T47D (cell line): ENCODE results near the gene ADAMTS2.

Experiments
- DNase-seq, 2 experiments: peaks; one replicate each; pipeline versions ENCODE4 v3.0.0 to v3.0.0-alpha.2; 2011 to 2012; ENCODE audit warnings: low read depth in 1 of 2, low spot score in 1 of 2
- JUND ChIP-seq: IDR thresholded peaks from 2 replicates; pipeline ENCODE4 v1.6.1; 2012; ENCODE audit warnings: low read depth
- in situ Hi-C: cut with HindIII; loops from 2 replicates; pipeline ENCODE4 v1.10.0; 2016; ENCODE audit warnings: low sequenced_read_pairs, low pct_unique_long_range_greater_than_20kb

Gene ADAMTS2

DNA sequence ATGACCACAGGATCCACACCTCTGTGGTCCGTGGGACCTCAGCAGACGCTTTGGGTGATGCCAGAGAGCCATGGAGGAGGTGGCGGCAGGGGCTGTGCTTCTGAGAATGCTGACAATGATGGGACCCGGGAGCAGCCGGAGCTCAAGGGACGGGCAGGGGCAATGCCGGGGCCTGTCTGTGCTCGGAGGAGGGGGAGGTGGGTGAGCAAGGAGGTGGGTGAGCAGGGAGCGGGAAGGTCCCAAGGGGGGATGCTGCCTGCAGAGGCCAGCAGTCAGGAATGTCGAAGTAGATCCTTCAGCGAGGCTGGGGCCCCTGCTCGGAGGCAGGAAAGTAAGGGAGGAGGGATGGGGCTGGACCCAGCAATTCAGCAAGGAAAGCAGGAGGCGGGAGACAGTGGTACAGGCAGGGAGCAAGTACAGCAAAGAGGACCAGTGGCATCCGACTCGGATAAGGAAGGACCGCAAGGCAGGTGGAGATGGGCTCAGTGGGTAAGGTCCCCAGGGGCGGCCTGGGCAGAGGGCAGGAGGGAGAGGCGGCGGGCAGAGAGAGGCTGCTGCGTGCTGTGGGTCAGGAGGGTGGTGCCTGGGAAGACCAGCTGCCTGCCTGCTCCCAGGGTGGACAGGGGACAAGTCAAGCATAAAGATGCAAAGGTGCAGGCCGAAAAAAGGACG, 49.0 kb downstream of the ADAMTS2 start:
- in situ Hi-C loops, result no loop called here
- no peak for DNase-seq
- TF ChIP-seq JUND, result no peak

DNA sequence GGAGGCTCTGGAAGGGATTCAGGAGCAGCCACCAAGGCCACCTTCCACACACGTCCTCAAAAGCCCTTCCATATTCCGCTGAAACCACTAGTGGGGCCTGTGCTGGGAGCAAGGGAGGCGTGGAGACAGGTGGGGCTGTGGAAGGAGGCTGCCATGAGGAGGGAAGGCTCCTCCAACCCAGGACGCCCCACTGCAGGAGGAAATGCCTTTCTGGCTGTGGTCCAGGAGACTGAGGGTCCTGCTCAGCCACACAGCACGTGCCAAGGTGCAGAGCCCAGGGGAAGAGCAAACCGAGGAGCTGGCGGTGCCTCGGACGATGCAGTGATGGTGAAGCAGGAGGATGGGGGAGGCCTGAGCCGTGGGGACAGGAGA, 49.5 kb downstream of the ADAMTS2 start:
- TF ChIP-seq JUND, result no peak
- no peak for DNase-seq
- in situ Hi-C loops, result no loop called here

DNA sequence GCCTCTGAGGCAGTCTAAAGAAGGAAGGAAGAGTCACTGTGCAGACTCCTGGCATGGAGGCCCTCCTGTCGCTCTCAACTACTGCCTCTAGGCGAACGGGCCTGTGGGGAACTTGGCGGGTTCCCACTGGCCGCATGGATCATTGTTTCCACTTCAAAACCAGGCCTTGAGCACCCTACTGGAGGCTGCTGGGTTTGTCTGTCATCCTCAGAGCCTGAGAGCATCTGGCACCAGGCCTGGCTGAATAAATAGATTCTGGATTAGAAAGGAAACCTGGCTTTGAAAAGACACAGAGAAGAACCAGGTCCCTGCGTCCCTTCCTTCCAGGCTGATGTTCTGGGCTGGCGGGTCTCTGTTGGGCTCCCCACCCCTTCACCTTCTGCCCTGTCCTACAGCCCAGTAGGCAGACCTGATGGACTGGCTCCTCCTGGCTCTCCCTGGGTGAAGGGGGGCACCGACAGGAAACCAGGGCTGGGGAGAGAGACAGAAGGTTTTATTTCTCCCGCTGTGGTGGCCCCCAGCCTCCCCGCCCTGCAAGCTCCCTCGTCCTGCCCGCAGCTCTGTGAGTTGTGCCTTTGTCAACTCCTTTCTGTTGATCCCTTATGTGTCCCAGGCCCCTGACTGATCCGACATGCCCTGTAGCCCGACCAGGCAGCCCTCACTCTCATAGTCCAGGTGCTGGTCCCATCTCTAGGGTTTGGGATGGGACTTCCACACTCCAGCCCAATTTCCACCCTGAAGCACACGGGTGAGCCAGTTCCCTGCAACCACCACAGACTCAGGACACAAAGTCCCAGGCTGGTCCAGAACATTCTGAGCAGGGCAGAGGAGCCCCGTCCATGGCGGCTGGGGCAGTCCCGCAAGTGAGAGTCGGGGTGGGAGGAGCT, 50.1 kb downstream of the ADAMTS2 start:
- TF ChIP-seq JUND, result no peak
- in situ Hi-C loops, result no loop called here
- DNase-seq, result peak in 1 of 2 experiments; percentile 50

DNA sequence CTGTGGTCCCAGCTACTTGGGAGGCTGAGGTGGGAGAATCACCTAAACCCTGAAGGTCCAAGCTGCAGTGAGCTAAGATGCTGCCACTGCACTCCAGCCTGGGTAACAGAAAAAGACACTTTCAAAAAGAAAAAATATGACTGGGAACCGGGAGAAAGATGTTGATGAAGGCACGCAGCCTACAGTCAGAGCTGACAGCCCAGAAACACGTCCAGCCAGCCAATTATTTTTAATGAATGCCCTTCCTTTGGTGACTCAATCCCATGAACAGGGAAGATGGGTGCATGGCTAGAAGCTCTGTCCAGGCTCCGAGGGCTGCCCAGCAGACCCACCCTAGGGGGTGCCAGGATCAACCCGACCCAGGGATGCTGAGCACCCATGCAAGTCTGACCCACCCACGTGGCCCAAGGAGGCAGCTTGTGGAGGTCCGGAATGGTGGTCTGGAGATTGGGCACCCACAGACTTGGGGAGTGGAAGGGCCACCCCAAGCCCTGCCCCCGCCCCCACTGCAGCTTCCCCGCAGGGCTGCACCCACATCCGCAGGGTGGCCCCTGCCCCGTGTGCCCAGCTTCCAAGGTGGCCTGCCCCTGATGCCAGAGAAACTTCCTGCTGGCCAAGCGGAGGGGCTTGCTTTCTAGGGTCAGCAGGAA, 51.0 kb downstream of the ADAMTS2 start:
- in situ Hi-C loops, result no loop called here
- no peak for DNase-seq
- no peak for TF ChIP-seq JUND

GRCh38 chr5:179292681-179293635, 52.3 kb downstream of the ADAMTS2 start:
- peak; percentile 58 to 87 for DNase-seq
- in situ Hi-C loops, result no loop called here
- TF ChIP-seq JUND, result no peak

DNA sequence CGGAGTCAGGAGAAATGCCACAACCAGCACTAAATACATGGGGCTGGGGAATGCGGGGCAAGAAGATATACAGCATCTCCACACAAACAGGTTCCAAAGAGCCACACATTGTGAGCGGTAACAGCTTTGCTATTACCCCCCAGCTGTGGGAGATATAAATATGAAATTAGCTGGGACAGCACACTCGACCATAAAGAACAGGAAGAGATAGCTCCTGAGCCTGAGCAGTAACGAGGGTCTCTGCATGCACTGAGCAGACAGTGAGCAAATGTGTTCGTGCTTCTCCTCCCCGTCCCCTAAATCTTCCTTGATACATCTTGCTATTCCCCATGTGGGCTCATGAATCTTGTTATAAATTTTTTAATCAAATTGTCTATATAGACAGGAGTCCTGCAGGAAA, 53.1 kb downstream of the ADAMTS2 start:
- TF ChIP-seq JUND, result no peak
- in situ Hi-C loops, result no loop called here

DNA sequence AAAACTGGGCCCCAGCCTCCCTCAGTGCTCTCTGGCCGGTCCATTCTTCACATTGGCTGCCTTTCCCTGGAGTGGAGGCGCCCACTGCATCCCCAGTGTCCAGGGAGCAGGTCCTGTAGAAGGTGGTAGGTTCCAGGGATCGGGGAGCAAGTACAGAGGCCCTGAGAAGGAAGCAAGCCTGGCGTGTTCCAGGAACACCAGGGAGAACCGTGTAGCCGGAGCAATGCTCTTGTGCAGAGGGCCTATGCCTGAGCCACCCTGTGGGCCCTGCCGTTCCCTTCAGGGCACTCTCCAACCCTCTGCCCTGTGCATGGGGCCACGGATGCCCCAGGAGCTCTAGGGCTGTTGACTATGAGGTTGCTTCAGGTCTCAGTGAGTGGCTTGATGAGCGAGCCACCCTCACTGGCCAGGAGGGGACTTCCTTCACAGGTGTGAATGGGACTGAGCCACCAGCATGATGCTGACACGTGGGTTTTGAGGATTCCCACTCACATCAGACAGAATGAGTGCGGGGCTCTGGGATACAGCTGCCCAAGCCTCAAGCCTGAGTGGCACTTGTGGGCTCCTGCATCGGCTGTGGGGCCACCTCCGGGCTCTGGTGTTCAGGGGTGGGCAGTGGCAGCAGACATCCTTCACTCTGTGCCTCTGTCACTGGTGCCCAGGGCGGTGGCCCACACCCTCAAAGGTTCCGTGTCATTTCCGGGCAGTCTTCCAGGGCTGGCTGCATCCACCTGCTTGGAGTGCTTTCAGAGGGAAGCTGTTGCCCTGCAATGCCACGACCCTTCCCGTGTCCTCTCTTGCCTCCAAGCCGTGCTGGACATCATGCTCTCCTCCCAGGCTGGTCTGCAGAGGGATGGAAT, 54.4 kb downstream of the ADAMTS2 start:
- DNase-seq, result no peak
- TF ChIP-seq JUND, result no peak
- in situ Hi-C loops, result no loop called here

More for the DNA sequence above, 53.1 kb downstream of the ADAMTS2 start:
- no peak for DNase-seq

DNA sequence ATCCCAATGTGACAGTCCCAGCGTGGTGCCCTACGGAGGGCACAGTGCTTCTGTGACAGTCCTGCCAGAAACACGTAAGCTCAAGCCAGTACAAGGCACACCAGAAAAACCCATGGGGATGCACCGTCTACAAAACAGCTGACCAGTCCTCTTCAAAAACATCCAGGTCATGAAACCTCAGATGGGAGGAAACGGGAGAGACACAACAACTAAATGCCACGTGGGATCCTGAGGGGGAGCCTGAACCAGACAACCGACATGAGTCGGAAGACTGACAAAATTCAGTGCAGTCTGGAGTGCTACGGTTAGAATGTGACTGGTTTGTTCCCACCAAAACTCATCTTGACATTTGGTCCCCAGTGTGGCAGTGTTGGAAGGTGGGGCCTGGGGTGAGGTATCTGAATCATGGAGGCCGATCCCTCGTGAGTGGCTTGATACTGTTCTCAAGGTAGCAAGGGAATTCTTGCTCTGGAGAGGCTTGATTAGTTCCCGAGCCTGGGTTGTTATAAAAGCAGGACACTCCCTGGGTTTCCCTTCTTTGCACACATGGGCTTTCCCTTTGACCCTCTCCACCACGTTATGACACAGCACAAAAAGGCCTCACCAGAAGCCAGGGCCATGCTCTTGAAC, 55.4 kb downstream of the ADAMTS2 start:
- no peak for TF ChIP-seq JUND
- no peak for DNase-seq
- in situ Hi-C loops, result no loop called here

GRCh38 chr5:179288809-179289185, 56.5 kb downstream of the ADAMTS2 start:
- no peak for TF ChIP-seq JUND
- DNase-seq, result no peak
- in situ Hi-C loops, result no loop called here

- in situ Hi-C loops, result no loop called here
- no peak for DNase-seq
- no peak for TF ChIP-seq JUND
Measured at GRCh38 chr5:179288101-179288808, 57.0 kb downstream of the ADAMTS2 start.
